H9 (cell line): ENCODE measurements around the gene CD300H. TPM values are rescaled to one million over a fixed set of nuclear protein-coding genes. Genes with fewer than 3 reads are reported as not detected.

Experiments used
- DNase-seq: peaks from one replicate; pipeline ENCODE4 v3.0.0-alpha.2; 2017
- H2AFZ ChIP-seq: one replicate; pipeline ENCODE4 v1.6.1; 2013; ENCODE audit warnings: mild to moderate bottlenecking, low read length, control low read depth, moderate library complexity
- H2AK5ac ChIP-seq: 2 replicates; pipeline ENCODE4 v1.6.1; 2013; ENCODE audit warnings: low read length, control low read depth, mixed read lengths; ENCODE audit not compliant: insufficient read length
- H2BK120ac ChIP-seq: one replicate; pipeline ENCODE4 v1.6.1; 2013; ENCODE audit warnings: low read depth, mild to moderate bottlenecking, low read length, control low read depth, inconsistent platforms; ENCODE audit not compliant: poor library complexity, severe bottlenecking
- H2BK12ac ChIP-seq: 2 replicates; pipeline ENCODE4 v1.6.1; 2013; ENCODE audit warnings: low read length, control low read depth, mixed read lengths, low read depth; ENCODE audit not compliant: insufficient read length
- H2BK15ac ChIP-seq: 2 replicates; pipeline ENCODE4 v1.6.1; 2013; ENCODE audit warnings: low read depth, low read length, control low read depth
- H2BK20ac ChIP-seq: one replicate; pipeline ENCODE4 v1.6.1; 2013; ENCODE audit warnings: low read depth, mild to moderate bottlenecking, low read length, control low read depth, inconsistent platforms; ENCODE audit not compliant: poor library complexity, severe bottlenecking
- H2BK5ac ChIP-seq: 2 replicates; pipeline ENCODE4 v1.6.1; 2013; ENCODE audit warnings: low read length, control low read depth, mixed read lengths; ENCODE audit not compliant: insufficient read length
- H3K14ac ChIP-seq: 2 replicates; pipeline ENCODE4 v1.6.1; 2013; ENCODE audit warnings: low read length, control low read depth; ENCODE audit not compliant: insufficient read depth
- H3K18ac ChIP-seq: 2 replicates; pipeline ENCODE4 v1.6.1; 2013; ENCODE audit warnings: low read depth, mild to moderate bottlenecking, mixed read lengths, low read length, control low read depth; ENCODE audit not compliant: insufficient read length
- H3K23ac ChIP-seq: 2 replicates; pipeline ENCODE4 v1.6.1; 2013; ENCODE audit warnings: low read length, control low read depth, mixed read lengths, low read depth; ENCODE audit not compliant: insufficient read length
- H3K23me2 ChIP-seq: 2 replicates; pipeline ENCODE4 v1.6.1; 2013; ENCODE audit warnings: low read depth, mild to moderate bottlenecking, mixed read lengths, low read length, control low read depth; ENCODE audit not compliant: insufficient read length, poor library complexity, severe bottlenecking
- H3K27ac ChIP-seq: 2 replicates; pipeline ENCODE4 v1.5.1; 2013; ENCODE audit warnings: low read length, control low read depth, mixed read lengths, low read depth; ENCODE audit not compliant: insufficient read length
- H3K27me3 ChIP-seq: 2 replicates; pipeline ENCODE4 v1.6.1; 2013; ENCODE audit warnings: low read length, control low read depth, inconsistent platforms; ENCODE audit not compliant: insufficient read depth
- H3K4ac ChIP-seq: 2 replicates; pipeline ENCODE4 v1.6.1; 2013; ENCODE audit warnings: low read depth, mild to moderate bottlenecking, control low read depth, inconsistent platforms, low read length, moderate library complexity
- H3K4me1 ChIP-seq: 2 replicates; pipeline ENCODE4 v1.6.1; 2013; ENCODE audit warnings: low read length, control low read depth, inconsistent platforms; ENCODE audit not compliant: insufficient read depth
- H3K4me2 ChIP-seq: 2 replicates; pipeline ENCODE4 v1.6.1; 2013; ENCODE audit warnings: low read length, control low read depth, mixed read lengths; ENCODE audit not compliant: insufficient read length, insufficient read depth
- H3K56ac ChIP-seq: 2 replicates; pipeline ENCODE4 v1.6.1; 2013; ENCODE audit warnings: low read depth, mild to moderate bottlenecking, mixed read lengths, low read length, control low read depth; ENCODE audit not compliant: insufficient read length
- H3K79me1 ChIP-seq: 2 replicates; pipeline ENCODE4 v1.6.1; 2013; ENCODE audit warnings: low read depth, mild to moderate bottlenecking, moderate library complexity, low read length, control low read depth, inconsistent platforms; ENCODE audit not compliant: insufficient read depth, poor library complexity, severe bottlenecking
- H3K79me2 ChIP-seq: 2 replicates; pipeline ENCODE4 v1.6.1; 2013; ENCODE audit warnings: low read length, control low read depth, inconsistent platforms; ENCODE audit not compliant: insufficient read depth
- H3K9ac ChIP-seq: 2 replicates; pipeline ENCODE4 v1.6.1; 2013; ENCODE audit warnings: low read length, control low read depth, mixed read lengths; ENCODE audit not compliant: insufficient read length; ENCODE audit errors: extremely low read depth
- H3K9me3 ChIP-seq: one replicate; pipeline ENCODE4 v1.6.1; 2013; ENCODE audit warnings: low read depth, low read length, inconsistent platforms; ENCODE audit not compliant: control insufficient read depth
- H3T11ph ChIP-seq: one replicate; pipeline ENCODE4 v1.6.1; 2013; ENCODE audit warnings: mild to moderate bottlenecking, low read length, control low read depth, inconsistent platforms
- H4K20me1 ChIP-seq: one replicate; pipeline ENCODE4 v1.6.1; 2013; ENCODE audit not compliant: control insufficient read depth, insufficient read length, insufficient read depth
- H4K5ac ChIP-seq: 2 replicates; pipeline ENCODE4 v1.6.1; 2013; ENCODE audit warnings: low read depth, mild to moderate bottlenecking, mixed read lengths, low read length, control low read depth; ENCODE audit not compliant: insufficient read length
- H4K8ac ChIP-seq: replicated peaks from 2 replicates; pipeline ENCODE4 v1.6.1; 2013; ENCODE audit warnings: low read length, control low read depth, mixed read lengths, low read depth; ENCODE audit not compliant: insufficient read length
- H4K91ac ChIP-seq: 2 replicates; pipeline ENCODE4 v1.6.1; 2013; ENCODE audit warnings: low read depth, mild to moderate bottlenecking, moderate library complexity, mixed read lengths, low read length, control low read depth; ENCODE audit not compliant: insufficient read length
- H3K27ac Mint-ChIP-seq, 3 experiments: 2 replicates in 2 of 3; 3 replicates in 1 of 3; pipeline ENCODE4 v1.8.0; 2020 to 2021; ENCODE audit warnings: mixed read lengths in 3 of 3, mild to moderate bottlenecking in 1 of 3, moderate library complexity in 1 of 3
- H3K27me3 Mint-ChIP-seq: 2 replicates; pipeline ENCODE4 v1.8.0; 2021; ENCODE audit warnings: low read depth, mild to moderate bottlenecking, moderate library complexity, mixed read lengths
- H3K36me3 Mint-ChIP-seq, 3 experiments: 2 replicates in 2 of 3; 3 replicates in 1 of 3; pipeline ENCODE4 v1.8.0; 2020 to 2021; ENCODE audit warnings: low read depth in 3 of 3, mixed read lengths in 3 of 3; ENCODE audit not compliant: insufficient read depth in 1 of 3
- H3K4me1 Mint-ChIP-seq, 2 experiments: 2 replicates each; pipeline ENCODE4 v1.8.0; 2020; ENCODE audit warnings: mixed read lengths in 2 of 2
- H3K4me3 Mint-ChIP-seq, 2 experiments: 2 replicates in 1 of 2; 3 replicates in 1 of 2; pipeline ENCODE4 v1.8.0; 2020 to 2021; ENCODE audit warnings: mild to moderate bottlenecking in 2 of 2, mixed read lengths in 2 of 2, moderate library complexity in 1 of 2
- H3K9me3 Mint-ChIP-seq, 2 experiments: 2 replicates in 1 of 2; 3 replicates in 1 of 2; pipeline ENCODE4 v1.8.0; 2020; ENCODE audit warnings: mild to moderate bottlenecking in 2 of 2, mixed read lengths in 2 of 2, moderate library complexity in 1 of 2
- CTCF ChIP-seq: fragments of 200-600 bp; sonication (generic); conservative IDR thresholded peaks from 3 replicates; pipeline ENCODE4 v1.8.0; 2021; ENCODE audit warnings: antibody characterized with exemption, mild to moderate bottlenecking
- WGBS: extraction: QIAGEN DNeasy Blood & Tissue Kit; methylation state at CpG from one replicate; pipeline ENCODE4 v1.1.7; 2013; ENCODE audit warnings: missing lambda C conversion rate, low lambda C conversion rate, mixed read lengths; ENCODE audit not compliant: insufficient read length; ENCODE audit errors: extremely low coverage; 5-methylcytosine and 5-hydroxymethylcytosine counted together
- total RNA-seq: library from RNA; stranded (reverse); gene quantifications from 2 replicates; pipeline ENCODE4 v1.2.1, GENCODE V29; 2021

Gene CD300H
- total RNA-seq, 1 experiment from 2014 or later: not detected

- H2BK15ac ChIP-seq: no peak overlapping the region
- no peak overlapping the region for H3K14ac ChIP-seq
- no peak overlapping the region for H3K4me2 ChIP-seq
- H4K5ac ChIP-seq: no peak overlapping the region
- no peaks in the 10 kb centered on the region for H3K79me2 ChIP-seq
- Mint-ChIP-seq H3K4me3 (no peak overlapping the region), H3K27ac (peak overlapping the region in 1 of 3 experiments; percentile 59; a peak in 2 of 7 replicates), H3K9me3 (peaks cover 0 to 8% of the 10 kb centered on the region in 2 experiments; a peak in 2 of 5 replicates), H3K27me3 (peaks cover 38% of the 10 kb centered on the region), H3K4me1 (peaks cover 4 to 9% of the 10 kb centered on the region in 2 experiments), H3K36me3 (no peaks in the 10 kb centered on the region; a peak in 2 of 7 replicates)
- H3K79me1 ChIP-seq: no peaks in the 10 kb centered on the region
- WGBS: no CpG with 5 or more reads among the region's 5 CpGs
- no peak overlapping the region for H2BK20ac ChIP-seq
- no peak overlapping the region for H2BK5ac ChIP-seq
- no peaks in the 10 kb centered on the region for H3K23me2 ChIP-seq
- no peaks in the 10 kb centered on the region for H3K9me3 ChIP-seq
- no peaks in the 10 kb centered on the region for H3K27me3 ChIP-seq
- H3T11ph ChIP-seq: no peak overlapping the region
- TF ChIP-seq CTCF: no peak
- H2AK5ac ChIP-seq: no peak overlapping the region
- no peak overlapping the region for H3K56ac ChIP-seq
- no peak overlapping the region for H3K27ac ChIP-seq
- H3K9ac ChIP-seq: no peak overlapping the region
- H4K8ac ChIP-seq: no peak overlapping the region
- no peak overlapping the region for H2AFZ ChIP-seq
- H3K23ac ChIP-seq: no peak overlapping the region
- no peaks in the 10 kb centered on the region for H4K20me1 ChIP-seq
- H3K18ac ChIP-seq: no peak overlapping the region
- no peak overlapping the region for H4K91ac ChIP-seq
- no peak overlapping the region for H2BK120ac ChIP-seq
- H3K4ac ChIP-seq: no peak overlapping the region
- H2BK12ac ChIP-seq: no peak overlapping the region
- peaks cover 2% of the 10 kb centered on the region; the same call in 1 of the 2 replicates for H3K4me1 ChIP-seq
- no peak for DNase-seq
Measured at GRCh38 chr17:74565126-74565525, 2.2 kb downstream of the CD300H start.
